Mammary epithelial cell (primary cell): Measurements from ENCODE around the gene CLMP.

ENCODE experiments used
- EZH2 ChIP-seq: IDR thresholded peaks from 2 replicates; pipeline ENCODE4 v1.6.1; 2012; ENCODE audit warnings: low read length, inconsistent platforms, borderline replicate concordance
- TF ChIP-seq, protein P1 (sequence below), 2 donors: IDR thresholded peaks in 1 of 2; conservative IDR thresholded peaks in 1 of 2; 2 replicates each; pipeline ENCODE4 v1.5.1; 2011 to 2012; ENCODE audit warnings: inconsistent platforms in 2 of 2, low read length in 2 of 2, mild to moderate bottlenecking in 2 of 2, control low read depth in 1 of 2, low read depth in 1 of 2; ENCODE audit not compliant: insufficient read depth in 1 of 2; ENCODE audit errors: extremely low read depth in 1 of 2

DNA sequence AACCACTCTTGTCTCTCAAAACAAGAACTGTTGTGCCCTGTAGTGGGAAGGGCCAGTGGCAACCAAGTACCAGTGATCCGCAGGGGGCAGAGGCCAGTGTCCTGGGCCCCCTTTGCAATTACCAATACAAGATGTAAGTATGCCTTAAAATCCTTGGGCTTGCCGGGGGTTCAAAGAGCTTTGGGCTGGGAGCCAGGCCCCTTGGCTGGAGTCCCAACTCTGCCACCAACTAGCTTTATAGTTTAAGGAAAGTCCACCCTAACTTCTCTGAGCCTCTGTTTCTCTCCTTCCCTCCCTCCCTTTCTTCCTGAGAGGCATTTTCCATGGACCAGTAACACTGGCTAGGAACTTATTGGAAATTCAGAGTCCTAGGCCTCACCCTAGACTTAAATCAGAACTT is 15.5 kb downstream of the CLMP start:
- no peak for TF ChIP-seq EZH2
- TF ChIP-seq, protein P1, sequence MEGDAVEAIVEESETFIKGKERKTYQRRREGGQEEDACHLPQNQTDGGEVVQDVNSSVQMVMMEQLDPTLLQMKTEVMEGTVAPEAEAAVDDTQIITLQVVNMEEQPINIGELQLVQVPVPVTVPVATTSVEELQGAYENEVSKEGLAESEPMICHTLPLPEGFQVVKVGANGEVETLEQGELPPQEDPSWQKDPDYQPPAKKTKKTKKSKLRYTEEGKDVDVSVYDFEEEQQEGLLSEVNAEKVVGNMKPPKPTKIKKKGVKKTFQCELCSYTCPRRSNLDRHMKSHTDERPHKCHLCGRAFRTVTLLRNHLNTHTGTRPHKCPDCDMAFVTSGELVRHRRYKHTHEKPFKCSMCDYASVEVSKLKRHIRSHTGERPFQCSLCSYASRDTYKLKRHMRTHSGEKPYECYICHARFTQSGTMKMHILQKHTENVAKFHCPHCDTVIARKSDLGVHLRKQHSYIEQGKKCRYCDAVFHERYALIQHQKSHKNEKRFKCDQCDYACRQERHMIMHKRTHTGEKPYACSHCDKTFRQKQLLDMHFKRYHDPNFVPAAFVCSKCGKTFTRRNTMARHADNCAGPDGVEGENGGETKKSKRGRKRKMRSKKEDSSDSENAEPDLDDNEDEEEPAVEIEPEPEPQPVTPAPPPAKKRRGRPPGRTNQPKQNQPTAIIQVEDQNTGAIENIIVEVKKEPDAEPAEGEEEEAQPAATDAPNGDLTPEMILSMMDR (conservative IDR thresholded peaks at IDR 0.05 in 1 of 2, IDR thresholded peaks at IDR 0.05 in 1 of 2; ENCODE audit: extremely low read depth in 1 of 2, insufficient read depth in 1 of 2, low read depth in 1 of 2, low read length in 2 of 2), result no peak
